Activated T-cell treated with anti-CD3 and anti-CD28 coated beads for 24 hours (primary cell): ENCODE measurements around the gene CHERP.
"Not testable (repeated sequence)": the region's sequence is repeated elsewhere in the genome, so short reads cannot be mapped to it uniquely, and the experiment has no call there.

ENCODE experiments used
- DNase-seq: peaks from one replicate; pipeline ENCODE4 v3.0.0-alpha.2; 2020; ENCODE audit warnings: low read depth

Gene CHERP

DNA sequence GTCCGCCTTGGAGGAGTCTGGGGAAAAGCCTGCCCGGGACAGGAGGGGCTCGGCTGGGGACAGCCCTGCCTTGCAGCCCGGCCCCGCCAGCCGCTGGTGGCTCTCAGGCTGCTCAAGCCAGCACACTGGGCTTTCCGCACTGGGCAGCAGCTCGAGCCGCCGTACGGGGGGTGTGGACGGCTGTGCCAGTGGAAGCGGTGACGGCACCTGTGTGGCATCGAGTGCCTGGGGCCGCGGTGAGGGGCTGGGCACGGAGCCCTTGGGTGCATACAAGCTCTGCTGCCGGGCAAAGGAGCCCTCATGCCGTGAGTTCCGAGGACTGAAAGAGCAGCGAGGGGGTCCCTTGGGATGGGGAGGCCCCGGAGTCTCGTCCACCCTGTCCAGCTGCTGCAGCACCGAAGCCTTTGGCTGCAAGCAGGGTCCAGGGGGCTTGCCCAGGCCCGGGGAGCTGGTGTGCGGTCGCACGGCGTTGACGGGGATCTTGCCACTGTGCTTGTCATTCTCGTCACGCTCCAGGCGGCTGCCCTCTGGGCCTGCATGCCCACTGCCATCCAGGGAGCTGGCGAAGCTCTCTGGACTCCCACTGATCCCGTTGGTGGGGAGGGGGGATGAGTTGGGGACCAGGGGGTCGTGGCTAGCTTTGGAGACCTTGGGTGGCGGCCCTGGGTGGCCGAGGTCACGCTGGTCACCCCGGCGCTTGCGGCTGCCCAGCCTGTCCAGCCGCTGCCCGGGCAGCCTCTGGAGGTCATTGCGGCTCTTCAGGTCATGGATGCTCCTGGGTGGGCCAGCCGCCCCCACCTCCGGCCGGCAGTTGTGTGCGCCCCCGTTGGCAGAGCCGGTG lies 34.7 kb upstream of the CHERP start:
- no peak for DNase-seq

DNA sequence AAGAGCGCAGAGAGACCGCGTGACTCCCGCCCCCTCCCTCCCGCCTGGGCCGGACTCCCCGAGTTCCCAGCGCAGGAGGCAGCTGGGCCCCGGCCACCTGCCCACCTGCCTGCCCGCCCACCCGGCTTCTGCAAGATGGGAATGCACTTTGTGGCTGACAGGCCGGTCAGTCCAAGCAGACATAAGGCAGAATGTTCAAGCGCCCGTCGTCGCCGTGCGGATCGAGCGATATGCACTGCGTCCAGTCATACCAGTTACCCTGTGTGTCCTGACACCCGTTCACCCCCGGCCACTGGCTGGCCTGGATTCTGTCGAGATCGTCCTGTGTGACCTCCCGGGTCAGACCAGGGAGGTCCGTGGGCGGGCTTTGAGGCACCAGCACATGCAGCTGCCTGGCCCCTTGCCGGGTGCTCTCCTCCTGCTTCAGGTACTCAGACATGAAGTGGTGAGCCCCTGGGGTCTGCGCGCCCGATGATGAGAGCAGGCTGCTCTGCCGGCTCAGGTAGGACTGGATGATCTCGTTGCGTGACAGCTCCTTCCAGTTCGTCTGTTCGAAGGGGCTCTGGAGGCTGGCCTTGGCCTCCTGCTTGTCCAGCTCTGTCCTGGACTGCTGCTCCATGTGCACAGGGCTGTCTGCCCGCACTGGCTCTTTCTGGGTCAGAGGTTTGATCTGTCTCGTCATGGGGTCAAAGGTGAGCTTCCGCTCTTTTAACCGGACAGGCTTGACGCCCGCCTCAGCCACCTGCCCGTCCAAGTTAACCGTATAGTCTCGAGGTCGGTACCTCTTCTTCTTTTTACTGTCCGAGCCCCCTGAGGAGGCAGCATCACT lies 33.8 kb upstream of the CHERP start:
- DNase-seq = no peak

DNA sequence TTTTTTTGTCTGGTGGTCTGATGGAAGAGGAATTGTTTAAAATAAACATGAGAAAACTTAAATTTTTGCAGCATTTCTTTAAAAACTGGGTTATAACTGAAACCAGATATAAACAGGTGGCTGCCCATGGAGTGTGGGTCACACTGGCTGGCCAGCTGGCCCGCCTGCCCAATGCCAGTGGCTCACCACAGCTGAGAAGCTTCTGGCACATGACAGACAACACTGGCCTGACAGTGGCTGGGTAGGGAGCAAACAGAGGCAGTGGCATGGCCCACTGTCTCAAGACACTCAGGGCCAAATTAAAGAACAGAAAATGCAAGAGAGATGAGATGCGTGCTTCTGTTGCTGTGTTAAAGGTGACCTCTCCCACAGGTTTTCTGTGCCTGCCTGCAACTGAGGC lies 33.0 kb upstream of the CHERP start:
- DNase-seq = no peak

DNA sequence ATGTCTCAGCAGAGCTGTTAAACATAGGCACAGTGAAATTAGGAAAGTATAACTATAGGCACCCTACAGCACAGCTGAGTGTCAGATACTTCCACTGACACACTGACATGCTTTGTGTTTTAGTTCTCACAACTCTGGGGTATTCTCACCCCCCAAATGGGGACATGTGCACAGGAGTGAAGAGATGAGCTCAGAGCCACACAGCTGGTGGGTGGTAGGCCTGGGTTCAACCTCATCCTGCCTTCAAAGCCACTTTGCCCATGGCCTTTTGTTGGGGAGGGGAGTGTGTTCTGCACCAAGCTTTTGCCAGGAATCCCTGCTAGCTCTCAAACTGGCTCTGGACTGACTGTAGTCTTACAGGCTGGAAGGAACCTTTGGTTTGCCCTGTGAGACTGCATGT lies 31.7 kb upstream of the CHERP start:
- DNase-seq = no peak

DNA sequence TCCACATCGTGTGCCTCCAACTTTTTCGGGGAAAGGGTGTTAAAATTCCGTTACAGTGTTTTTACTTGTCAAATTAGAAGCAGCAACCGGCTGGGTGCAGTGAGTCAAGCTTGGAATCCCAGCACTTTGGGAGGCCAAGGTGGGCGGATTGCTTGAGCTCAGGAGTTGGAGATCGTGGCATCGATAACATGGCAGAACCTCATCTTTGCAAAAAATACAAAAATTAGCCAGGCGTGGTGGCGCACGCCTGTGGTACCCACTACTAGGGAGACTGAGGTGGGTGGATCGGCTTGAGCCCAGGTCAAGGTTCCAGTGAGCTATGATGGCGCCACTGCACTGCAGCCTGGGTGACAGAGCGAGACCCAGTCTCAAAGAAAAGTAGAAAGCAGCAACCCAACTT lies 31.1 kb upstream of the CHERP start:
- DNase-seq = no peak

DNA sequence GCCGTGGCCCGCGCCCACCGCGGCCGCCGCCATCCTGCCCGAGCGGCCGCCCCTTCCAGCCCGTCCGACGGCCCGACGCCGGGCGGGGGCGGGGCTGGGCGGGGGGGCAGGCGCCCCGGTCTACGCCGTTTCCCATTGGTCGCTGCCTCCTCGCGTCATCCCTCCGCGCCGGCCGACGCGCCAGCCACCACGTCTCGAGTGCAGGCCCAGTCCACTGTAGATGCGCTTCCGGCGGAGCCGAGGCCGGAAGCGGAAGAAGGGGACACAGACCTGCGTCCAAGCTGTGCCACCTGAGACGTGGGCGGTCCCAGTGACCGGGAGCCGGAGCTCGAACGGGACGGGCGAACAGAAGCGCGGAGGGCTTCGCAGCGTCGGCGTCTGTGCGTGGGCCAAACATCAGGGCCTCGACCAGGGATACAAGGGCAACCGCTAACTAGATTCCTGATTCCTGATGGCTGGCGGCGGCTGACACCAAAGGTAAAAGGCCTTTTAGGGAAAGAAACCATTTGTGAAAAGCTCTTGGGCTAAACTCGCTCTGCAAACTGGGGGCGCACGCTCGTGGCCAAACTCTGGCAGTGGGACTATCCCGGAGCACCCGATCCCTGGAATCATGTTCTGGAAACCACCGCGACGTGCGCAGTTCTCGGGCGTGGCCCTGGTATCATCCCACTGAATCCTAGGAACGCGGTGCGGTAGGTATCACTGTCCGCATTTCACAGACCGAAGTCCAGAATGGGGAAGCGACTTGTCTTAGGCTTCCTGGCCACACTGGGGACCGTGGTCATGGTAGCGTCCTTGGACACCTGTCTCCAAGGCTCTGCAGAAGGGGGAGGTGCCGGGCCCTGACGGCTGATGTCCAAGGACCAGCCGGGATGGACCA lies 30.3 kb upstream of the CHERP start, which contains the start of gene SLC35E1:
TSS of gene SLC35E1 (minus strand) at position 84 of the 880 bp plus-strand sequence. CDS start at position 33, 51 bp downstream.
- DNase-seq = peak; percentile 88

DNA sequence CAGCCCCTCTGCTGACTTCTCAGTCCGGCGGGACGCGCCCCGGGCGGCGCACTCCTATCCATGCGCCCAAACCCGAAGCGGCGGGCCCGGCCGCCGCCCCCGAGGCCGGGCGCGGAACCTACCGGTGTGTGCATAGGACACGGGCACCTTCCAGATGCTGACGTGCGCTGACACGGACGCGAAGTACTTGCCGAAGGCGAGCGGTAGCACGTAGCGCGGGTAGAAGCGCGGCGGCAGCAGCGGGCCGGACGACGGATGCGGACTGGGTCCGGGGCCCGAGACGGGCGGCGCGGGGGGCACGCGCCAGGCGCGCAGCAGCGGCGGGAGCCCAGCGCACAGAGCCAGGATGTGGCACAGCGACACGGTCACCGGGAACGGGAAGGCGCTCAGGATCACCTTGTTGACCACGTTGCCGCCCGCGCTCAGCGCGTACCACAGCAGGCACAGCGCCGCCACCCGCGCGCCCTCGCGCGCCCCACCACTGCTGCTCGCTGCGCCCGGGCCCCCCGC lies 29.6 kb upstream of the CHERP start:
- DNase-seq = no peak

DNA sequence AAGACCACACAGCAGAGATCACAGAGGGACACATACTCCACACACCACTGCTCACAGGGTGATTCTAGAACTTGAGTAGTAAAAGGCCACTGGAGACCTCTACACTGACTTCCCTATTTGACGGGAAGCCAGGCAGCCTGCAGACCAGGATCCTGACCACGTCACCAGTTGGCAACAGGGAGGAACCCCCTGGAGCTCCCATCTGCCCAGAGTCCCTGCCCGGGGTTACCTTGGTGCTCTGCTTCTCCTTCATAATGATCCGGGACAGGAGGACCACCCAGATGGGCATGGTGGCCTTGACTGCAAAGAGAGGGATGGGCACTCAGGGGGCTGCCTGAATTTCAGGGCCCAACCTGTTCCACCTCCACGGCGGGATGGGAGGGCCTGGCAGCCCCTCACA lies 29.0 kb upstream of the CHERP start:
- DNase-seq = no peak

DNA sequence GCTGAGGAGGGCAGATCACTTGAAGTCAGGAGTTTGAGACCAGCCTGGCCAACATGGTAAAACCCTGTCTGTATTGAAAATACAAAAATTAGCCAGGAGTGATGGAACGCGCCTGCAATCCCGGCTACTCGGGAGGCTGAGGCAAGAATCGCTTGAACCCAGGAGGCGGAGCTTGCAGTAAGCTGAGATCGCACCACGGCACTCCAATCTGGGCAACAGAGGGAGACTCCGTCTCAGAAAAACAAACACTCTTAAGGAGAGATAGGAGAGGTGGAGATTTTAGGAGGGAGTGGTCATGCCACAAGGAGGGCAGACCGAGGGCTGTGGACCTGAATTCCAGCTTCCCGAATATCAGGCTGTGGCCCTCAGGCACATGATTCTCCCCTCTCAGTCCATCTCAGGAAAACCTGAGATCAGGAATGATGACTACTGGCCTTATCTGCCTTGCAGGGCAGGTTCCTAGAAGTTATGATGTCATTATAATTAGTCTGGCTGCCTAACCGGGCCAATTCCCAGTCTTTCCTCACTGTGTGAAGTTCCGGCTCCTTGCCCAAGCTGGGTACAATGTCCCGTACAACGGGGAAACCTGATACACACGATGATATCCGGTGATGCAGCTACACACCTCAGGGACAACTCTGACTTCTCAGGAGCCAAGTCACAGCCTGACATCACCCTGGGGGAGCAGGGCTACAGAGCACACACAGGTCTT lies 27.5 kb upstream of the CHERP start:
- no peak for DNase-seq

DNA sequence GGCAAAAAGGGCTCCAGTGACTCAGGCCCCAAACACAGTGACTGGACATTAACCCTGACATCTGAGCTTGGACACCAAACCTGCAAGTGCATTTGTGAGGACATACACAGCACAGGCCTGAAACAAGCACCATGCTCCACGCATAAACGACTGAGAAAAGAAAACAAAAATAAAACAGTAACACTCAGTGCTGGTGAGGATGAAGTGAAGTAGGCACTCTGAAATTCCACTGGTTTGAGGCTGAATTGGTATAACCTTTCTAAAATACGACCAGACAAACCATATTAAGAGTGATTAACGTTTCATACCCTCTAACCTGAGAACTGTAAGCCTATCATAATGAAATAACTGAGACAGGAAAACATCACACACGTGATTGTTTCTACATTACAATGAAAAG lies 24.5 kb upstream of the CHERP start:
- no peak for DNase-seq

DNA sequence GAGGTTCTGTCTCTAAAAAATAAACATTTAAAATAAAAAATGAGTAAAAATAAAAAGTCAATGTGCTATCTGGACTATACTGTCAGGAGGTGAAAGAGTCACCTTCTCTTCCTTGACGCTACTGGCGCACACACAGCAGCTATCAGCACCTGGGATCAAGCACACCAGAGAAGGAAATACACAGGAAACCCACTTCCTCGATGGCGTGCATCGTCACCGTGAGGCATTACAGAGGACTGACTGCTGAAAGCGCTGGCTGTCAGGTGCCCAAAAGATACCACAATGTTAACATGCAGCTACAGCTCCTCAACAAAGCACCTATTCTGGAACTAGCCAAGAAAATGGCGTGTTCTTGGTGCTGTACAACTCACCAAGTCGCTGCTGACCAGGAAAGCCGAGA lies 23.9 kb upstream of the CHERP start:
- DNase-seq = peak; percentile 57

DNA sequence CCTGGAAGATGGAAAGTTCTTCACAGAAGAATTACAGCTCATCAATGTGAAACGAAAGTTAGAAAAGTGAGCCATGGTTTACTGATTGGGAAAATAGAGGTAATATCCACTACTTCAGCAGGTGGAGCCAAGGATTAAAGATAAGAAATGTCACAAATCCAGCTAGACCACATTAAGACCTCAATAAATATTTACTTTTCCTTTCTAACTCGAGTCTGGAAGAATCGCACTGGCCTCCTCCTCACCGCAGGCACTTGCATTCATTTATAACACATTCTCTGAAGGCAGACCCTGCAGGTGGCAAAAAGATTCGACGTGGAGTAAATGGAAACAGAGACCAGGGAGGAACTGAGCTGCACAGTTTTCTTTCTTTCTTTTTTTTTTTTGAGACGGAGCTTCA lies 22.6 kb upstream of the CHERP start:
- DNase-seq = no peak

DNA sequence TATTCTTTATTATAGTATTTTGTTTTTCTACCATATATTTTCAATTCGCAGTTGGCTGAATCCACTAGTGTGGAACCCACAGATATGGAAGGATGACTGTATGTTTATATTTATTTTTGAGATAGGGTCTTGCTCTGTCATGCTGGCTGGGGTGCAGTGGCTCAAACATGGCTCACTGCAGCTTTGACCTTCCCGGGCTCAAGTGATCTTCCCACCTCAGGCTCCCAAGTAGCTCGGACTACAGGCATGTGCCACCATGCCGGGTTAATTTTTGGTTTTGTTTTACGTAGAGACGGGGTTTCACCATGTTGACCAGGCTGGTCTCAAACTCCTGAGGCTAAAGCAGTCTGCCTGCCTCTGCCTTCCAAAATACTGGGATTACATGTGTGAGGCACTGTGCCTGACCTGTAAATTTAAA lies 20.4 kb upstream of the CHERP start:
- no peak for DNase-seq

DNA sequence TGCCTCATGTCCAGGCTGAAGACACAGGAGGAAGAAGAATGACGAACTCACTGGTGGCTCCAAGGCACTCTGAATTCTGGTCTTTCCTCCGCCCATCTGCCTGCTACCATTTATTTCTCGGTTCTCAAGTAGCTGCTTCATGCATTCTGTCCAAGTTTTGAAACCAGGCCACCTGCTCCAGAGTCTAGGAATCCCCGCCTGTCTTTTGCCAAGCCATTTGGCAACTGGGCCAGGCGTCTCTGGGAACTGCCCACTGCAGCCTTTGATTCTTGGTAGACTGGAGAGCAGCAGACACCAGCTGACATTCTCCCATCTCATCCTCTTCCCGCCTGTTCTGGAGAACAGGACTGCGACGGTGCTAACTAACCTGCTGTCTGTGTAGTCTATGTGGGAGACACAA lies 19.1 kb upstream of the CHERP start:
- DNase-seq = no peak

DNA sequence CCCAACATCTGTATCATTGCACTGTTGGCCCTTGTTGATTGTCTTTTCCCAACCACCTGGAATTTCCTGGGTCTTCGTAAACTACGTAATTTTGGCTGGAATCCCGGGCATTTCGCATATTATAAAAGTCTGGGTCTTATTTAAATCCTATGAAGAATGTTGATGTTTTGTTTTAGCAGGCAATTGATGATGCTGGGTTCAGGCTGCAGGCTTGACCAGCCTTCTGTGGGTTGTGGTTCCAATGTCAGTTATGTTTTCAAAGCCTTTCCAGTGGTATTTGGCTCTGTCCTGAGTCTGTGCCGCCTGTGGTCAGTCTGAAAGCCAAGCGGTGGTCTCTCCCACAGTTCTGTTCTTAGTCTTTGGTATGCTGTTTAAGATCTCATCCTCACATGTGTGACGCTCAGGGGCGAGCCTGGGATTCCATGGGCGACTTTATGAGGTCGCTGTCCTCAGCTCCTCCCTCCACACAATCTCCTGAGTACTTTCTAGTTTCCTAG lies 17.6 kb upstream of the CHERP start:
- DNase-seq = no peak

DNA sequence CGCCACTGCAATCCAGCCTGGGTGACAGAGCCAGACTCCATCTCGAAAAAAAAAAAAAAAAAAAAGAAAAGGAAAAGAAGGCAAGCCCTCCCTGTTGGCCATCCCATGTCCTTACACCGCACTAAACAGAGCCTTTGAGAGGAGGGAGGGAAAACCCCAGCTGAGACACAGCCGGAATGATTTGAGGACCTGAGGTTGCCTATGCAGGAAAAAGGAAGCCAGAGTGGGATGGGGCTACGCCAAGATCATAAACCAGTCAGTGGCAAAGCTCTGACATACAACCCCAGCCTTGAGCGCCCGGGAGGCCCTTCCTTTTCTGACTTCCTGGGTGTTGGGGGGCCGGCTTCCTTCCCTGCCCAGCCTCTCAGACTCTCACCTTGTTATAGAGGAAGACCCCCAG lies 12.5 kb upstream of the CHERP start:
- no peak for DNase-seq

DNA sequence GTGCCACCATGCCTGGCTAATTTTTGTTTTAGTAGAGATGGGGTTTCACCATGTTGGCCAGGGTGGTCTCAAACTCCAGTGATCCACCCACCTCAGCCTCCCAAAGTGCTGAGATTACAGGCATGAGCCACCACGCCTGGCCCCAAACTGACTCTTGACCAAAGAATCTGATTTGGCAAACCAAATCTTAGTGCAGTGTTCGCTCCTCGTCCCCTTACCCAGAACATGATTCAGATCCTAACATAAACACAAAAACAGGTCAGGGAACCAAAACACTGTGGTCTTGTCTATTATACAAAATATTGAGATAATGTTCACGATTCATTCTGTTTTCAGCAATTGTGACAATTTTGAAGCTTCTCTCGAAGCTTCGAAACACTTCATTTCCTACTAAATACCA lies 9.7 kb upstream of the CHERP start:
- DNase-seq = not testable (repeated sequence)

DNA sequence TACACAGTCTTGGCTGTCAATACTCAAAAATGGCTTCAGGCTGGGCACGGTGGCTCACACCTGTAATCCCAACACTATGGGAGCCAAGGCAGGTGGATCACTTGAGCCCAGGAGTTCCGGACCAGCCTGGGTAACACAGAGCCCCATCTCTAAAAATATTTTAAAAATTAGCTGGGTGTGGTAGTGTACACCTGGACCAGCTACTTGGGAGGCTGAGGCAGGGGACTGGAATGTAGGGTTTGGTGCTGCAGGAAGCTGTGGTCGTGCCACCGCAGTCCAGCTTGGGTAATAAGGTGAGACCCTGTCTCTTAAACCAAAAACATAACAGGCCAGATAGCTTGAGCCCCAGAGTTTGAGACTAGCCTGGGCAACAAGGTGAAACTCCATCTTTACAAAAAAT lies 6.7 kb upstream of the CHERP start:
- no peak for DNase-seq

DNA sequence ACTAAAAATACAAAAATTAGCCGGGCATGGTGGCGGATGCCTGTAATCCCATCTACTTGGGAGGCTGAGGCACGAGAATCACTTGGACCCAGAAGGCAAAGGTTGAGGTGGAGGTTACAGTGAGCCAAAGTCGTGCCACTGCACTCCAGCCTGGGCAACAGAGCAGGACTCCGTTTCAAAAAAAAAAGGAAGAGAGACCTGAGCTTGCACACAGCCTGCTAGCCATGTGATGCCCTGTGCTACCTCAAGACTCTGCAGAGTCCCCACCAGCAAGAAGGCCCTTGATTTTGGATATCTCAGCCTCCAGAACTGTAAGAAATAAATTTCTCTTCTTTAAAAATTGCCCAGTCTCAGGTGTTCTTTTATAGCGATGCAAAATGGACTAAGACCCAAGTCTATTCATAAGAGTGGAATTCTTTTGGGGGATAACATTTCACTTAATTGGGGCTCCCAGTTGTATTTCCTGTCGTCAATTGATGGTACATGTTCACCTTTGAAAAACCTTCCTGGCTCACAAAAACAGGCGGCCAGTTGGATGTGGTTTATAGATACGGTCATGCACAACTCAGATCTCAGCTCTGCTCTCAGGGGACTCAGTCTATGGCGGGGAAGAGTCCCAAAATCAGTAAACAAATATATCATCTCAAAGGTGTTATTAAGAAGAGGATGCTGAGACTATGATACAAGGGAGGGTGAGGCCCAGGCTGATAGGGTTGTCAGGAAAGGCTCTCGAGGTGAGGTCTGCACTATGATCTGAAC lies 2.4 kb upstream of the CHERP start:
- DNase-seq = no peak

DNA sequence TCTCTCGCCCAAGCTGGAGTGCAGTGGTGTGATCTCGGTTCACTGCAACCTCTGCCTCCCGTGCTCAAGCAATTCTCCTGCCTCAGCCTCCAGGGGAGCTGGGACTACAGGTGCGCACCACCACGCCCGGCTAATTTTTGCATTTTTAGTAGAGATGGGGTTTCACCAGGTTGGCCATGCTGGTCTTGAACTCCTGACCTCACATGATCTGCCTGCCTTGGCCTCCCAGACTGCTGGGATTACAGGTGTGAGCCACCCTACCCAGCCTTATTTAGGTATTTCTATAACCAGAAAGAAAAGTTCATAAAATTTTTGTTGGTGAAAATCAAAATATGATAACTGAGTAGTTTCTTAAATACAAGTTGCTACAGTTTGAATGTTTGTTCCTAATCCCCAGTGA lies 1.5 kb upstream of the CHERP start:
- DNase-seq = not testable (repeated sequence)
